Lower leg skin (tissue), 4 donors: Measurements from ENCODE around the gene ITPA. TPM values are rescaled to one million over a fixed set of nuclear protein-coding genes. Genes with fewer than 3 reads are reported as not detected.

Experiments used
- DNase-seq, 2 donors: peaks; one replicate each; pipeline ENCODE4 v3.0.0-alpha.2; 2019; ENCODE audit warnings: low spot score in 2 of 2
- H3K4me3 ChIP-seq: fragments of 200-600 bp; sonication (generic); 2 replicates; pipeline ENCODE4 v1.5.1; 2017; ENCODE audit warnings: mild to moderate bottlenecking, low read depth; ENCODE audit not compliant: poor library complexity, severe bottlenecking
- POLR2A ChIP-seq, 2 donors: fragments of 450-650 bp; IDR thresholded peaks; one replicate each; pipeline ENCODE4 v1.6.1; 2016 to 2017; ENCODE audit warnings: antibody characterized with exemption in 2 of 2, mild to moderate bottlenecking in 1 of 2, moderate library complexity in 1 of 2
- WGBS, 2 donors: methylation state at CpG; one replicate each; pipeline ENCODE4 v1.1.5; 2018; 5-methylcytosine and 5-hydroxymethylcytosine counted together
- intact Hi-C: fragments of 100-400 bp; cut with DNase I; formaldehyde crosslinking; loops from one replicate; pipeline ENCODE4 v1.15.0; 2023; ENCODE audit warnings: low total_unique reads
- total RNA-seq, 4 donors: library from RNA; depleted of rRNA; stranded (reverse); fragments of >200 nt; gene quantifications; one replicate each; pipeline ENCODE4 v1.1.0, GENCODE V29; 2016
- TF ChIP-seq, protein P1 (sequence below), 3 donors: fragments of 450-650 bp; IDR thresholded peaks; one replicate each; pipeline ENCODE4 v1.5.1; 2016; ENCODE audit warnings: antibody characterized with exemption in 3 of 3, mild to moderate bottlenecking in 3 of 3, moderate library complexity in 2 of 3

ITPA gene
- total RNA-seq, 4 donors from 2014 or later = 39.3 to 55.8 (median 46.8) TPM

DNA sequence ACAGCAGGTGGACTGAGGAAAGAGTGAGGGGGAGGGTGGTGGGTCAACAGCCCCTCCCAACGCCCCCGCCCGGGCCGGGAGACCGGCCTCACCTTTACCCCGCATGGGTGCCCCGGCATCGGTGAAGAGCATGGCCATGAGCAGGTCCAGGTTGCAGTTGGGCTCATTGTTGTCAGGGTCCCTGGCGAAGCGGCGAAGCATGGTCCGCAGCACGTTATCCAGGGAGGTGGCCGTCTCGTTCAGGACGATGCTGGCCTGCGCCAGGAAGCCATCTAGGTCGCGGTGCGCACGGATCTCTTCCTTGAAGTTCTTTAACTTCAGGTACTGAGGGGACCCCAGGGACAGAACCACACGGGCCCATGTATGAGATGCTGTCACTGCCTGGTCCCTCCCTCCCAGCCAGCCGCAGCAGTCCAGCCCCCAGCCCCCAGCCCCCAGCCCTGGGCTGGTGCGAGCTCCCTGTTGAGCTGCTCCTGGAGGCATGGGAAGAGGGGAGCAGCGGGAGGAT is 24.7 kb downstream of the ITPA start:
- intact Hi-C loops = no loop called here
- no peak overlapping the region for H3K4me3 ChIP-seq
- no peak for DNase-seq
- WGBS, 2 donors = 89 to 92% methylated on average over 20 to 21 of the region's 25 CpGs
- TF ChIP-seq, protein P1, sequence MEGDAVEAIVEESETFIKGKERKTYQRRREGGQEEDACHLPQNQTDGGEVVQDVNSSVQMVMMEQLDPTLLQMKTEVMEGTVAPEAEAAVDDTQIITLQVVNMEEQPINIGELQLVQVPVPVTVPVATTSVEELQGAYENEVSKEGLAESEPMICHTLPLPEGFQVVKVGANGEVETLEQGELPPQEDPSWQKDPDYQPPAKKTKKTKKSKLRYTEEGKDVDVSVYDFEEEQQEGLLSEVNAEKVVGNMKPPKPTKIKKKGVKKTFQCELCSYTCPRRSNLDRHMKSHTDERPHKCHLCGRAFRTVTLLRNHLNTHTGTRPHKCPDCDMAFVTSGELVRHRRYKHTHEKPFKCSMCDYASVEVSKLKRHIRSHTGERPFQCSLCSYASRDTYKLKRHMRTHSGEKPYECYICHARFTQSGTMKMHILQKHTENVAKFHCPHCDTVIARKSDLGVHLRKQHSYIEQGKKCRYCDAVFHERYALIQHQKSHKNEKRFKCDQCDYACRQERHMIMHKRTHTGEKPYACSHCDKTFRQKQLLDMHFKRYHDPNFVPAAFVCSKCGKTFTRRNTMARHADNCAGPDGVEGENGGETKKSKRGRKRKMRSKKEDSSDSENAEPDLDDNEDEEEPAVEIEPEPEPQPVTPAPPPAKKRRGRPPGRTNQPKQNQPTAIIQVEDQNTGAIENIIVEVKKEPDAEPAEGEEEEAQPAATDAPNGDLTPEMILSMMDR (IDR thresholded peaks at IDR 0.05) = no peak
- no peak for TF ChIP-seq POLR2A (IDR thresholded peaks at IDR 0.05)

DNA sequence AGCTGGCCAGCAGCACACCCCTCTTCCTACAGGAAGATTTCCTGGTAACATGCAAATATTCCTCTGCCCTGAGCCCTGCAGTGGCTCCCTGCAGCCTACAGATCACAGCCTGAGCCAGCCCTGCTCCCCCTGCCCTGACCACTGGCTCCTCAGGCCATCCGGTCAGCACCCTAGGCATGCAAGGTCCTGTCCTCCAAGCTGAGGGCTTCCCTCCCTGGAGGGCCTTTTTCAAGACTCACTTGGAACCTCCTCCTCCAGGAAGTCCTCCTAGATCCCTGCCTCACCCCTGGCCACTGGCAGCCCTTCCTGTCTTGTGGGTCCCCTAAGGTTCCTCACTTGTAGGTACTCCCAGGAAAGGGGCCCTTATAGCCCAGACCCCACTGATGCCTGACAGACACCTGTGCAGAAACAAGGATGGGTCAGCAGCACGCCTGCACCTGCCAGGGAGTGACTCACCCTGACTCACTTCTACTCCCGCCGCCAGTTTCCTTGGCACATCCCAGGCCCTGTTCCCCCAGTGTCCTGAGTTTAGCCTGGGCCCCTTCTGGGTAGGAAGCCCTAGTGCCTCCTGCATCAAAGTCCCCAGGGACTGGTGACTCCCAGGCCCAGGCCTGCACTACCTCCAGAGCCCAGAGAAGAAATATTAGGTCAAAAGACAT is 26.5 kb downstream of the ITPA start:
- intact Hi-C loops = no loop called here
- no peak overlapping the region for H3K4me3 ChIP-seq
- 56 to 59% methylated on average over 4 of the region's 4 CpGs for WGBS, 2 donors
- no peak for DNase-seq
- TF ChIP-seq POLR2A (IDR thresholded peaks at IDR 0.05) = no peak
- TF ChIP-seq, protein P1 (IDR thresholded peaks at IDR 0.05) = no peak

DNA sequence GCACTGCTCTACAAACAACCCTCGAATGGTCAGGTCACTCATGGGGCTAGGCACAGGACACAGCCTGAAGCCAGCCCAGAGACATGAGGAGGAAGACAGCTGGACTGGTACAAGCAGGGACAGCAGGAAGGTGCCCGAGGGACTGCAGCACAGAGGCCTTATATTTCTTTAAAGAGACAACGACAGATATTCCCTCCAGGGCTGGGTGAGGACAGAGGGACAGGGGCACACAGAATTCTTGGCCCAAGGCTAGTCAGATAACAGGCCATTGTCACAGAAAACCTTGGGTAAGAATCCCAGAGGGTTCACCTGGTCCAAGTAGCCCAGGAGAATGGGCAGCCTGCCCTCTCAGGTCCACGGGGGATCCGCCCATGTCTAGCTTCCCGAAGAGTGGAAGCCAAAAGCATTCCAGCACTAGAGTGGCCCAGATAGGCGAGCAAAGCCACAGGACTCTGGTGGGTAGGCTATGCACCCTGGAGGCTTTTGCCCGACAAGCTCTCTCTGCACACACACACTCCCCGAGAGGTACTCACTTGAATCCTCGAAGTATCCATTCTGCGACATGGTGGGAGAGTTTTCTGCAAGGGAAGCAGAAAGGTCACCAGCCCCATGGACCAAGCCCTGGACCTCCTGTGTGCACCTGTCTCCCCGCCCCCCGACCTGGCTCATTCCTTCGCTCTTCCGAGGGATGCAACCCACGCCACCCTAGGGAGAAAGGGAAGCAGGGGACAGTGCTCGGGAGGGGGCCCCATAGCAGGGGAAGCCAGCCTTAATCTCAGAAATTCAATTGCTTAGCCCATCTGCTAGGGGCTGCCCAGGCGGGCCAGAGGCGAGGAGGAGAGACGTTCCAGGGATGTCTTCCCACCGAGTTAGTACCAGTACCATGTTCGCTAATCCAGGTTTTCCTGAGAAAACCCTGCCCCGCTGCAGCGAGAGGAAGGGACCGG is 28.0 kb downstream of the ITPA start:
- intact Hi-C loops = no loop called here
- WGBS, 2 donors = 60 to 64% methylated on average over 24 of the region's 25 CpGs
- H3K4me3 ChIP-seq = no peak overlapping the region
- no peak for DNase-seq
- no peak for TF ChIP-seq POLR2A (IDR thresholded peaks at IDR 0.05)
- TF ChIP-seq, protein P1 (IDR thresholded peaks at IDR 0.05) = no peak

DNA sequence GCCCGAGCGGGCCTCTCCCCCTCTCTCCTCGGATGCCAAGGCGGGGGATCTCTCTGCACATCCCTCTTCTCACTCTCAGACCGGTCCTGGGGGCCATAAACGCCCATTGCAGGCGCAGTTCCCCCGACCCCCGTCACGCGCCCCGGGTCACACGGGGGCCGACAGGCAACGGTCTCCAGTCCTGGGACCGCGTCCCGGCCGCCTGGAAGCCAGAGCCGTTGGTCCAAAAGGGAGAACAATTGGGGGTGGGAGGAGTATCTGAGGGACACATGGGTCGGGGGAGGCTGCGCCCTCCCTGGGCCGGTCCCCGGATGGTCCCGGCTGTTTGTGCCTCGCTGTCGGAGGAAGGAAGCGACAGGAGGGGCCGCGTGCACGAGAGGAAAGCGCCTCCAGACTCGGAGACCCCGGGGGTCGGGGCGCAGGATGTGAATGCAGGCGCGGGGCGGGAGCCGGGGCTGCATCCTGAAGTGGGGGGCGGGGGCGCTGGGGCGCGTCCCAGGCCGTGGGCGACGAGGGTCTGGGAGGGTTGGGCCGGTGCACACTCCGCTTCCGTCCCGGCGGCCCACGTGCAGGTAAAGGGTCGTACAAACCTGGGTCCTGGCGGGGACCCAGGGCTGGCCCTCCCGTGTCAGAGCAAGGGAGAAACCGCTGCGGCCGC is 28.8 kb downstream of the ITPA start:
- intact Hi-C loops = no loop called here
- no peak for TF ChIP-seq POLR2A (IDR thresholded peaks at IDR 0.05)
- TF ChIP-seq, protein P1 (IDR thresholded peaks at IDR 0.05) = no peak
- WGBS, 2 donors = 6% methylated on average over 42 to 43 of the region's 59 CpGs
- peak overlapping the region; percentile 41 for H3K4me3 ChIP-seq
- no peak for DNase-seq

DNA sequence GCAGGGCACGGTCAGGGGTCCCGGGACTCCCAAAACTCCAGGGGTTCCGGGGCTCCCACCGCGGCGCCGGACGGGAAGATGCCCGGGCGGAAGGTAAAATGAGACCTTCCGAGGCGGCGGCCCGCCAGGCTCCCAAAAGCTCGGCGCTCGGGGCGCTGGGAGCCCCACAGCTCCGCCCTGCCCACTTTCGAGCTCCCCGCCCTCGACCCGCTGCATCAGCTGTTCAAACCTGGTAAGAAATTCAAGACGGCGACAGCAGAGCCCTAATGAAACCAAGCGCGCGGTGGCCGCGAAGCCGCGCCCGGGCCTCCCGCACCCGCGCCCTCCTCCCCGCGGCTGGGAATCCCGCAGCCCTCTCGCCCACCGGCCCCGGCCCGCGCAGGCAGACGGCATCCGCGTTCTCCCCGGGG is 29.3 kb downstream of the ITPA start:
- WGBS, 2 donors = 0 to 1% methylated on average over 3 to 25 of the region's 48 CpGs
- peak overlapping the region; percentile 41 for H3K4me3 ChIP-seq
- DNase-seq = no peak
- intact Hi-C loops = no loop called here
- TF ChIP-seq, protein P1 (IDR thresholded peaks at IDR 0.05) = no peak
- no peak for TF ChIP-seq POLR2A (IDR thresholded peaks at IDR 0.05)
